ENCODE results near the gene UNCX.

GRCh38 chr7:1246160-1246870 lies 13.6 kb downstream of the UNCX start:
- TF ChIP-seq CTCF (IDR thresholded peaks at IDR 0.05) (no peak), POLR2A (IDR thresholded peaks at IDR 0.05) (no peak)
